Measurements from ENCODE around the gene CPM. TPM values are rescaled to one million over a fixed set of nuclear protein-coding genes. Genes with fewer than 3 reads are reported as not detected.

The CPM gene
- total RNA-seq, 2 experiments from 2014 or later, result 3.0 to 5.8 TPM

DNA sequence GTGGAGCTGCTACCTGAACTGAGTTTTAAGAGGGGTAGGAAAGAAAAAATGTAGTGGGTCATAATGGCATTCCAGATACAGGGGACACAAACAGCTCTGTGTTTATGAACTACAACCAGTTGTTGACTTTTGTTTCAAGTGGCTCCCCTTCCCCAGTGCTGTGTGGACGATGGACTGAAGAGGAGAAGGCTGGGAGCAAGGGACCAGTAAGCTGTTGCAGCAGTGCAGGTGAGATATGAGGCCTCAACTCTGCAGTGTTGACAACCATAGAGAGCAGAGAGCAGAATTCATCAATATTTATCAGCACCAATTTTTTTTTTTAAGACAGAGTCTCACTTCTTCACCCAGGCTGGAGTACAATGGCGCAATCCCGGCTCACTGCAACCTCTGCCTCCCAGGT, 78.4 kb downstream of the CPM start:
- TF ChIP-seq, protein P1, sequence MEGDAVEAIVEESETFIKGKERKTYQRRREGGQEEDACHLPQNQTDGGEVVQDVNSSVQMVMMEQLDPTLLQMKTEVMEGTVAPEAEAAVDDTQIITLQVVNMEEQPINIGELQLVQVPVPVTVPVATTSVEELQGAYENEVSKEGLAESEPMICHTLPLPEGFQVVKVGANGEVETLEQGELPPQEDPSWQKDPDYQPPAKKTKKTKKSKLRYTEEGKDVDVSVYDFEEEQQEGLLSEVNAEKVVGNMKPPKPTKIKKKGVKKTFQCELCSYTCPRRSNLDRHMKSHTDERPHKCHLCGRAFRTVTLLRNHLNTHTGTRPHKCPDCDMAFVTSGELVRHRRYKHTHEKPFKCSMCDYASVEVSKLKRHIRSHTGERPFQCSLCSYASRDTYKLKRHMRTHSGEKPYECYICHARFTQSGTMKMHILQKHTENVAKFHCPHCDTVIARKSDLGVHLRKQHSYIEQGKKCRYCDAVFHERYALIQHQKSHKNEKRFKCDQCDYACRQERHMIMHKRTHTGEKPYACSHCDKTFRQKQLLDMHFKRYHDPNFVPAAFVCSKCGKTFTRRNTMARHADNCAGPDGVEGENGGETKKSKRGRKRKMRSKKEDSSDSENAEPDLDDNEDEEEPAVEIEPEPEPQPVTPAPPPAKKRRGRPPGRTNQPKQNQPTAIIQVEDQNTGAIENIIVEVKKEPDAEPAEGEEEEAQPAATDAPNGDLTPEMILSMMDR (IDR thresholded peaks at IDR 0.05), result no peak
- H3K36me3 Mint-ChIP-seq (ENCODE audit: low read depth), result no peaks in the 10 kb centered on the region
- H3K27me3 Mint-ChIP-seq, result no peaks in the 10 kb centered on the region
- H3K4me1 Mint-ChIP-seq (ENCODE audit: low read depth), result peaks cover 3% of the 10 kb centered on the region
- intact Hi-C loops (cut with micrococcal nuclease), result no loop called here
- DNase-seq (no peak), ATAC-seq (no peak)
- no peak overlapping the region for H3K4me3 Mint-ChIP-seq
- POLR2A ChIA-PET, result interaction anchor here (1.1 kb wide), 1 partner anchor 9 kb away, joined by 3 read pairs; no protein-coding TSS in a partner anchor
- CTCF ChIA-PET, result interaction anchor here (1.1 to 1.3 kb wide), 2 partner anchors 8 to 216 kb away, joined by 4 to 5 read pairs; no protein-coding TSS in a partner anchor
- H3K9me3 Mint-ChIP-seq, result no peaks in the 10 kb centered on the region
- no peak overlapping the region for H3K27ac Mint-ChIP-seq

- intact Hi-C loops (cut with micrococcal nuclease), result no loop called here
- Mint-ChIP-seq H3K4me3 (no peak overlapping the region), H3K27ac (no peak overlapping the region), H3K27me3 (no peaks in the 10 kb centered on the region), H3K9me3 (no peaks in the 10 kb centered on the region), H3K36me3 (ENCODE audit: low read depth) (no peaks in the 10 kb centered on the region), H3K4me1 (ENCODE audit: low read depth) (peaks cover 3% of the 10 kb centered on the region)
- no peak for ATAC-seq
- TF ChIP-seq, protein P1 (IDR thresholded peaks at IDR 0.05), result no peak
- DNase-seq, result no peak
- ChIA-PET CTCF (interaction anchor here (1.1 to 1.6 kb wide), 3 partner anchors 9 to 216 kb away, joined by 4 to 5 read pairs (median 5); no protein-coding TSS in a partner anchor), POLR2A (no interaction called here)
Observed at GRCh38 chr12:68854078-68854468, 78.9 kb downstream of the CPM start.

DNA sequence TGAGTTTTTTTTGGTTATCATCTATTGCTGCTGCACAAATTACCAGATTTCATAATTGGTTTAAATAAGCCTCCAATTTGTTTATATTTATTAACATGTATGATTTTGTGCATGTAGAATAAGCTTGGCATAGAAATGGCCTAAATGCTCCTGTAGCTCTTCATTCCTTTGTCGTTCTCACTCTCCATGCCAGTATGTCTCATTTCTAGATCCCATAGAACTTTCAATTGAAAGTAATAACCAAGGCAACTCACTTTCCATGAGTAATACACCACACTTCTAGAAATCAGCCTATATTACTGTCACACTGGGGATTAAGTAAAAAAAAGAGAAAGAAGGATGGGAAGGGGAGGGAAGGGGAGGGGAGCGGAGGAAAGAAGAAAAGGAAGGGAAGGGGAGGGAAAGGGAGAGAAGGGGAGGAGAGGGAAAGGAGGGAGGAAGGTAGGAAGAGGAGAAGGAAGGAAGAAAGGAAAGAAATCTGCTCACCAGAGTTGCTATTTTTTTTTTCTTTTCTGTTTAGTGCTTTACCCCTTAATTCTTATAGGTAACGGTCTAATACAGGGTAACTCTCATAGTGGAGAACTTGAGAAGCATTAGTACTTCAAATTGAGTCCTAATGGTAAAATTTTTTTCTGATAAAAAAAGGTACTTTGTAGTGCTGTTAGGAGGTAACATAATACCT, 79.4 kb downstream of the CPM start:
- CTCF ChIA-PET, result interaction anchor here (1.3 to 1.6 kb wide), 2 partner anchors 23 to 217 kb away, joined by 5 read pairs; no protein-coding TSS in a partner anchor
- ATAC-seq (no peak), DNase-seq (no peak)
- TF ChIP-seq, protein P1 (IDR thresholded peaks at IDR 0.05), result no peak
- POLR2A ChIA-PET, result interaction anchor here (0.6 kb wide), 1 partner anchor 17 kb away, joined by 3 read pairs; no protein-coding TSS in a partner anchor
- H3K9me3 Mint-ChIP-seq, result no peaks in the 10 kb centered on the region
- intact Hi-C loops (cut with micrococcal nuclease), result no loop called here
- no peak overlapping the region for H3K4me3 Mint-ChIP-seq
- H3K4me1 Mint-ChIP-seq (ENCODE audit: low read depth), result peaks cover 3% of the 10 kb centered on the region
- H3K27ac Mint-ChIP-seq, result no peak overlapping the region
- no peaks in the 10 kb centered on the region for H3K36me3 Mint-ChIP-seq (ENCODE audit: low read depth)
- no peaks in the 10 kb centered on the region for H3K27me3 Mint-ChIP-seq

- POLR2A ChIA-PET, result interaction anchor here (0.5 kb wide), 1 partner anchor 22 kb away, joined by 3 read pairs; no protein-coding TSS in a partner anchor
- no peak for DNase-seq
- no peak overlapping the region for H3K4me3 Mint-ChIP-seq
- H3K27ac Mint-ChIP-seq, result no peak overlapping the region
- intact Hi-C loops (cut with micrococcal nuclease), result no loop called here
- CTCF ChIA-PET, result no interaction called here
- no peaks in the 10 kb centered on the region for H3K9me3 Mint-ChIP-seq
- TF ChIP-seq, protein P1 (IDR thresholded peaks at IDR 0.05), result no peak
- H3K4me1 Mint-ChIP-seq (ENCODE audit: low read depth), result peaks cover 3% of the 10 kb centered on the region
- no peaks in the 10 kb centered on the region for H3K36me3 Mint-ChIP-seq (ENCODE audit: low read depth)
- H3K27me3 Mint-ChIP-seq, result no peaks in the 10 kb centered on the region
- ATAC-seq, result no peak
Observed at GRCh38 chr12:68851592-68852306, 81.2 kb downstream of the CPM start.

DNA sequence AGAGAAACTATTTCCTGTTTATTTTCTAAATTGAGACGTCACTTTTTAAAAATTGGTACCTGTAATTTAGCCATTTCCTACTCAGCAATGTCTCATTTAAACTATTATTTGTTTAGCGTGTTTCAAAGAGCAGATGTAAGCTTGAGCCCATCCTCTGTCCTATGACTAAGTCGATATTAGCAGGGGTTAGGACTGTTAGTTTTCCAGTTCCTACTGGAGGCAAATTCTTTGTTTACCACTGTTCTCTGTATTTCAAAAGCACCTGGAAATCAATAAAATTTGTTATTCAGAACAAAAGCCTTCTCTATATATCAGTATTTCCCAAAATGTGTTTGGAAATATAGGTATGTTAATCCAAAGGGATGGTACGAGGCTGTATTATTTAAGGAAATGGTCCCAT, 82.6 kb downstream of the CPM start:
- TF ChIP-seq, protein P1 (IDR thresholded peaks at IDR 0.05), result no peak
- intact Hi-C loops (cut with micrococcal nuclease), result no loop called here
- H3K27ac Mint-ChIP-seq, result no peak overlapping the region
- ATAC-seq, result no peak
- no peaks in the 10 kb centered on the region for H3K27me3 Mint-ChIP-seq
- peaks cover 3% of the 10 kb centered on the region for H3K4me1 Mint-ChIP-seq (ENCODE audit: low read depth)
- DNase-seq, result no peak
- ChIA-PET CTCF (interaction anchor here (1.8 kb wide), 1 partner anchor 306 kb away, joined by 4 read pairs; no protein-coding TSS in a partner anchor), POLR2A (no interaction called here)
- H3K4me3 Mint-ChIP-seq, result no peak overlapping the region
- H3K9me3 Mint-ChIP-seq, result no peaks in the 10 kb centered on the region
- no peaks in the 10 kb centered on the region for H3K36me3 Mint-ChIP-seq (ENCODE audit: low read depth)

Measured in activated CD8-positive, alpha-beta T cell treated with anti-CD3 and anti-CD28 coated beads for 36 hours (primary cell).